ENCODE measurements around the gene MRPL58. TPM values are rescaled to one million over a fixed set of nuclear protein-coding genes. Genes with fewer than 3 reads are reported as not detected.

MRPL58 gene
- total RNA-seq, 6 experiments from 2014 or later = 39.2 to 50.6 (median 47.8) TPM

GRCh38 chr17:75032720-75033280 lies 20.3 kb downstream of the MRPL58 start:
- DNase-seq = no peak
- Mint-ChIP-seq H3K27ac (peak overlapping the region; percentile 99), H3K27me3 (ENCODE audit: insufficient read depth) (peaks cover 14% of the 10 kb centered on the region), H3K4me1 (ENCODE audit: low read depth) (peaks cover 41% of the 10 kb centered on the region), H3K9me3 (peaks cover 11% of the 10 kb centered on the region; the same call in 1 of the 2 replicates), H3K36me3 (ENCODE audit: low read depth) (peaks cover 11% of the 10 kb centered on the region; the same call in 1 of the 2 replicates), H3K4me3 (peak overlapping the region; percentile 99)
- TF ChIP-seq, protein P1, sequence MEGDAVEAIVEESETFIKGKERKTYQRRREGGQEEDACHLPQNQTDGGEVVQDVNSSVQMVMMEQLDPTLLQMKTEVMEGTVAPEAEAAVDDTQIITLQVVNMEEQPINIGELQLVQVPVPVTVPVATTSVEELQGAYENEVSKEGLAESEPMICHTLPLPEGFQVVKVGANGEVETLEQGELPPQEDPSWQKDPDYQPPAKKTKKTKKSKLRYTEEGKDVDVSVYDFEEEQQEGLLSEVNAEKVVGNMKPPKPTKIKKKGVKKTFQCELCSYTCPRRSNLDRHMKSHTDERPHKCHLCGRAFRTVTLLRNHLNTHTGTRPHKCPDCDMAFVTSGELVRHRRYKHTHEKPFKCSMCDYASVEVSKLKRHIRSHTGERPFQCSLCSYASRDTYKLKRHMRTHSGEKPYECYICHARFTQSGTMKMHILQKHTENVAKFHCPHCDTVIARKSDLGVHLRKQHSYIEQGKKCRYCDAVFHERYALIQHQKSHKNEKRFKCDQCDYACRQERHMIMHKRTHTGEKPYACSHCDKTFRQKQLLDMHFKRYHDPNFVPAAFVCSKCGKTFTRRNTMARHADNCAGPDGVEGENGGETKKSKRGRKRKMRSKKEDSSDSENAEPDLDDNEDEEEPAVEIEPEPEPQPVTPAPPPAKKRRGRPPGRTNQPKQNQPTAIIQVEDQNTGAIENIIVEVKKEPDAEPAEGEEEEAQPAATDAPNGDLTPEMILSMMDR (IDR thresholded peaks at IDR 0.05) = no peak

DNA sequence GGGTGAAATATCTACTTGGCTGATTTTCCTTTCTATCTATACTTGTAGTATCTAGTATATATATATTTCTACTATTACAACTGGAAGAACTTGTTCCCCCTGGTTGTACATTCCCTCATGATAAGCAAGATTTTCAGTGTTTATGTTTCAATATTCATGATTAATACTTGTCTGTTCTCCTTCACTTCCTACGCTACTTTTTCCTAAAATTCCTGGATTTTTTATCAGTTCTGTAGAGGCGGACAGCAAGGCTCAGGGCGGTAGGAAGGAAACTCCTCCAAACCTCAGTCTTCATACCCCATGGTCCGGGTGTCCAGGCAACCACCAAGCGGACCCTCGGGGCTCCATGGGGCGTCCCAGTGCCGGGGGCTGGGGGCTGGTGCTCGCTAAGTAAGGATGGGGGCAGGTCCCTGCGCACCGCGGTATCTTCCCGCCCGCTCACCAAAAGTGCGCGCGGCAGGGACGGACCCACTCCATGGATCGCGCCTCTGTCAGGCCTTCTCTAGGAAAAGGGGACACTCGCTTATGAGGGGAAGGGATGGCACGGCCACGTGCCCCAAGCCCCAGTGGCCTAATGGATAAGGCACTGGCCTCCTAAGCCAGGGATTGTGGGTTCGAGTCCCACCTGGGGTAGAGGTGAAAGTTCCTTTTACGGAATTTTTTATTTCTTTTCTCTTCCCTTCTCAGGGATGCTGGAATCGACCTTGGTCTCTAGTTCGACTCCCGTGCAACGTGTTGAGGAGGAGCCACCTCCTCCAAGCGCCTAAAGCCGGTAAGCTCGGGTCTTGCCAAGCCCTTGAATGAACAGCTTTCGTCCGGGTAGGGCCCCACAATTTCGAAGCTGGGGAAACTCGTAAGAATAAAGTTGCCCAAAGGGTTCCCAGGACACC lies 21.1 kb downstream of the MRPL58 start:
- H3K4me1 Mint-ChIP-seq (ENCODE audit: low read depth) = peaks cover 34% of the 10 kb centered on the region

DNA sequence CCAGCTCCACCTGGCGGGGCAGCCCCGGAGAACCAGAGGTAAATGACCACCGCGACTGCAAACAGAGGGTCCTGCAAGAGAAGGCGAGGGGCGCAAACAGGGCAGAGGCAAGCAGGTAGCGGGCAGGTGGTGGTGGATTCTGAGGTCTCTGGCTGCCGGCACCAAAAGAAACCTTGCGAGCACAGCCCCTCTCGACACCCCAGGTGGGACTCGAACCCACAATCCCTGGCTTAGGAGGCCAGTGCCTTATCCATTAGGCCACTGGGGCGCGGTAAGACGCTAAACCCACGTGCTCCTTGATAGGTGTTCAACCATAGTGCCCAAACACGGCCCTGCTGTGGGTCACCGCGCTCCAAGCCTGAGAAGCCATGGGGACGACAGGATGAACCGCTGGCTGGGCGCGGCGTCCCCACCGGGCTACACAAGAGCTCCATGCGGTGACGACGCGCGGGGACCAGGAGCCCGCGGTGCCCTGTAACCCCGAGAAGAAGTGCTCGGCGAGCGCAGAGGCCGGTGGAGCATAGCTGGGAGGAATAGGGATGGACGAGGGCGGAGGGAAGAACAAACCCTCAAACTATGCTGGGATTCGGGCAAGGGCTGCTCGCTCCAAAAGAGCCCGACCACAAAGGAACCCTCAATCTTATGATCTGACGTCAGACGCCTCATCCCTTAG lies 21.9 kb downstream of the MRPL58 start:
- Mint-ChIP-seq H3K4me1 (ENCODE audit: low read depth) (peaks cover 32% of the 10 kb centered on the region), H3K27me3 (ENCODE audit: insufficient read depth) (peaks cover 14% of the 10 kb centered on the region), H3K9me3 (peaks cover 11% of the 10 kb centered on the region; the same call in 1 of the 2 replicates), H3K4me3 (peak overlapping the region; percentile 99), H3K36me3 (ENCODE audit: low read depth) (peaks cover 21% of the 10 kb centered on the region), H3K27ac (peak overlapping the region; percentile 99)
- peak; percentile 84 for DNase-seq
- TF ChIP-seq, protein P1 (IDR thresholded peaks at IDR 0.05) = peak; percentile 52

More for the DNA sequence above, 21.1 kb downstream of the MRPL58 start:
- Mint-ChIP-seq H3K36me3 (ENCODE audit: low read depth) (peaks cover 16% of the 10 kb centered on the region), H3K27ac (peak overlapping the region; percentile 99), H3K4me3 (peak overlapping the region; percentile 99), H3K27me3 (ENCODE audit: insufficient read depth) (peaks cover 14% of the 10 kb centered on the region), H3K9me3 (peaks cover 11% of the 10 kb centered on the region; the same call in 1 of the 2 replicates)
- TF ChIP-seq, protein P1 (IDR thresholded peaks at IDR 0.05) = no peak
- peak; percentile 93 for DNase-seq

DNA sequence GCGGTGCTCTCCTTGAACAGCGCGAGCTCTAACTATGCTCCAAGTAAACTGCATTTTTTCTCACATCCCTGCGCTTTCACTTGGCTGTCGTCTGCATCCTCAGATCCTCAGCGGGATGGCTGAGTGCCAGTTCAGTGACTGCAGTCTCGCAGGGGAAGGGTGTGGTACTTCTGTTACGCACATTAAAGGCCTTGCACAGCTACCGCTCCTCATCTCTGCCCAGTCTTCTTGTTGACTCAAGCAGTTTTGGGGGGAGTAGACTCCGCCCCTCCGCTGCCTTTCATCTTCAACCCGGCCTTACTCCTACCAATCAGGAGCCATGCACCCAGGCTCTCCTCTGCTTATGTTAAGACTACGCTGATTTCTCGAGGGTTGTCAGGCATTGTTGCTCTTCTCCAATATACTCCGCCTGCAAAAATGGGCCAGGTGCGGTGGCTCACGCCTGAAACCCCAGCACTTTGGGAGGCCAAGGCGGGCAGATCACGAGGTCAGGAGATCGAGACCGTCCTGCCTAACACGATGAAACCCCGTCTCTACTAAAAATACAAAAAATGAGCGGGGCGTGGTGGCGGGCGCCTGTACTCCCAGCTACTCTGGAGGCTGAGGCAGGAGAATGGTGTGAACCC lies 24.3 kb downstream of the MRPL58 start:
- Mint-ChIP-seq H3K27me3 (ENCODE audit: insufficient read depth) (peaks cover 12% of the 10 kb centered on the region), H3K36me3 (ENCODE audit: low read depth) (peaks cover 29% of the 10 kb centered on the region), H3K9me3 (no peaks in the 10 kb centered on the region), H3K4me3 (peak overlapping the region; percentile 58; the same call in 1 of the 2 replicates), H3K27ac (peak overlapping the region; percentile 66), H3K4me1 (ENCODE audit: low read depth) (peaks cover 31% of the 10 kb centered on the region)
- TF ChIP-seq, protein P1 (IDR thresholded peaks at IDR 0.05) = no peak
- DNase-seq = no peak

- no peak overlapping the region for H3K4me3 Mint-ChIP-seq
- TF ChIP-seq, protein P1 (IDR thresholded peaks at IDR 0.05) = no peak
- no peaks in the 10 kb centered on the region for H3K9me3 Mint-ChIP-seq
- H3K36me3 Mint-ChIP-seq (ENCODE audit: low read depth) = peaks cover 29% of the 10 kb centered on the region
- H3K27me3 Mint-ChIP-seq (ENCODE audit: insufficient read depth) = peaks cover 7% of the 10 kb centered on the region
- no peak overlapping the region for H3K27ac Mint-ChIP-seq
- H3K4me1 Mint-ChIP-seq (ENCODE audit: low read depth) = peaks cover 17% of the 10 kb centered on the region
- no peak for DNase-seq
These were observed 26.8 kb downstream of the MRPL58 start for GRCh38 chr17:75039238-75039637.
